A549 (cell line): ENCODE data around the gene ZNF597. TPM values are rescaled to one million over a fixed set of nuclear protein-coding genes. Genes with fewer than 3 reads are reported as not detected.
A peak's percentile ranks its signal among the peaks of the same experiment; 100 is the strongest.

Experiments
- ATAC-seq, 2 experiments: fragments of 200-7000 bp in 1 of 2; fragments of >200 bp in 1 of 2; cut with Nextera tagmentation in 1 of 2; cut with Tn5 transposase in 1 of 2; 3 replicates each; pipeline versions ENCODE4 v1.8.0 to v1.9.1; 2018 to 2020; ENCODE audit warnings: mild to moderate bottlenecking in 1 of 2, moderate library complexity in 1 of 2
- CTCF ChIA-PET: fragments of 300-600 bp; sonication (Branson Sonifier 250); formaldehyde crosslinking; extraction: SDS; loops from one replicate; lab custom pipeline; 2021; ENCODE audit warnings: antibody characterized with exemption, inconsistent platforms; lab: Yijun Ruan, JAX
- POLR2A ChIA-PET: fragments of 350-600 bp; formaldehyde crosslinking; extraction: SDS; loops from one replicate; lab custom pipeline; 2021; ENCODE audit warnings: antibody characterized with exemption, inconsistent platforms; lab: Yijun Ruan, JAX
- DNase-seq, 2 experiments: peaks; one replicate each; pipeline versions ENCODE4 v3.0.0 to v3.0.0-alpha.2; 2011 to 2016; ENCODE audit warnings: low read depth in 1 of 2, low spot score in 1 of 2
- FAIRE-seq: peaks from 2 replicates; lab custom pipeline; 2011; peaks lifted over from hg19 to GRCh38; lab: Jason Lieb, UNC
- H3K27ac ChIP-seq, 2 experiments: fragments of >200 bp; sonication (Bioruptor Twin); formaldehyde crosslinking; 3 replicates each; pipeline ENCODE4 v1.5.1; 2016 to 2017
- H3K4me1 ChIP-seq: fragments of >200 bp; sonication (Bioruptor Twin); formaldehyde crosslinking; 3 replicates; pipeline ENCODE4 v1.6.1; 2016
- H3K4me2 ChIP-seq: fragments of >200 bp; sonication (Bioruptor Twin); formaldehyde crosslinking; 3 replicates; pipeline ENCODE4 v1.6.1; 2016
- H3K4me3 ChIP-seq: fragments of >200 bp; sonication (Bioruptor Twin); formaldehyde crosslinking; 3 replicates; pipeline ENCODE4 v1.5.1; 2016
- H3K9me3 ChIP-seq: fragments of >200 bp; sonication (Bioruptor Twin); formaldehyde crosslinking; 3 replicates; pipeline ENCODE4 v1.6.1; 2016
- CBX2 ChIP-seq: fragments of 200-600 bp; sonication (generic); IDR thresholded peaks from 2 replicates; pipeline ENCODE4 v1.6.1; 2016; ENCODE audit warnings: low read depth, mild to moderate bottlenecking, borderline replicate concordance
- CHD4 ChIP-seq: fragments of 200-600 bp; sonication (generic); IDR thresholded peaks from 2 replicates; pipeline ENCODE4 v1.6.1; 2016; ENCODE audit warnings: antibody characterized with exemption, mild to moderate bottlenecking, borderline replicate concordance
- EHF ChIP-seq: fragments of 250-450 bp; sonication (Bioruptor Pico); IDR thresholded peaks from 2 replicates; pipeline ENCODE4 v1.5.0; 2020; ENCODE audit warnings: mild to moderate bottlenecking
- EHMT2 ChIP-seq: fragments of 200-600 bp; sonication (generic); IDR thresholded peaks from 2 replicates; pipeline ENCODE4 v1.6.1; 2016; ENCODE audit warnings: antibody characterized with exemption, low read depth, mild to moderate bottlenecking, moderate library complexity
- FOSB ChIP-seq: fragments of 250-450 bp; sonication (Bioruptor Pico); IDR thresholded peaks from 2 replicates; pipeline ENCODE4 v1.5.0; 2020; ENCODE audit warnings: mild to moderate bottlenecking, moderate library complexity
- FOSL2 ChIP-seq, 2 experiments: fragments of 450-650 bp in 1 of 2; fragments of >200 bp in 1 of 2; sonication (Bioruptor Twin) in 1 of 2; formaldehyde crosslinking; IDR thresholded peaks; 2 replicates each; pipeline versions ENCODE4 v1.5.0 to v1.6.1; 2016 to 2020; ENCODE audit warnings: mild to moderate bottlenecking in 1 of 2, moderate library complexity in 1 of 2
- FOXS1 ChIP-seq: fragments of 250-450 bp; sonication (Bioruptor Pico); IDR thresholded peaks from 2 replicates; pipeline ENCODE4 v1.5.0; 2020; ENCODE audit warnings: mild to moderate bottlenecking, moderate library complexity
- GATA3 ChIP-seq: IDR thresholded peaks from 2 replicates; pipeline ENCODE4 v1.6.1; 2012; ENCODE audit warnings: borderline replicate concordance
- HDAC2 ChIP-seq: fragments of 200-600 bp; sonication (generic); IDR thresholded peaks from 2 replicates; pipeline ENCODE4 v1.6.1; 2016
- HEYL ChIP-seq: fragments of 250-450 bp; sonication (Bioruptor Pico); IDR thresholded peaks from 2 replicates; pipeline ENCODE4 v1.8.0; 2021; ENCODE audit warnings: mild to moderate bottlenecking, moderate library complexity
- JUN ChIP-seq, 2 experiments: fragments of >200 bp; sonication (Bioruptor Twin); formaldehyde crosslinking; IDR thresholded peaks; 2 replicates in 1 of 2; 3 replicates in 1 of 2; pipeline ENCODE4 v1.6.1; 2016 to 2017
- KDM1A ChIP-seq: fragments of 200-600 bp; sonication (generic); IDR thresholded peaks from 2 replicates; pipeline ENCODE4 v1.6.1; 2016; ENCODE audit warnings: low read depth, mild to moderate bottlenecking
- MAFK ChIP-seq: fragments of 450-650 bp; IDR thresholded peaks from 2 replicates; pipeline ENCODE4 v1.6.1; 2014; ENCODE audit not compliant: partially characterized antibody
- MYC ChIP-seq: IDR thresholded peaks from 2 replicates; pipeline ENCODE4 v1.6.1; 2012; ENCODE audit warnings: mild to moderate bottlenecking, inconsistent platforms, low read length, improper control_type of control experiment, borderline replicate concordance
- POLR2A ChIP-seq: IDR thresholded peaks from 2 replicates; pipeline ENCODE4 v1.6.1; 2012; ENCODE audit warnings: mild to moderate bottlenecking, low read length
- POLR2AphosphoS2 ChIP-seq: conservative IDR thresholded peaks from 2 replicates; pipeline ENCODE4 v1.6.1; 2012; ENCODE audit warnings: low read length, improper control_type of control experiment, inconsistent platforms
- RARB ChIP-seq: fragments of 250-450 bp; sonication (Bioruptor Pico); IDR thresholded peaks from 2 replicates; pipeline ENCODE4 v1.8.0; 2021; ENCODE audit warnings: mild to moderate bottlenecking, moderate library complexity
- RCOR1 ChIP-seq: fragments of 150-350 bp; IDR thresholded peaks from 2 replicates; pipeline ENCODE4 v1.6.1; 2014; ENCODE audit warnings: antibody characterized with exemption, low read length, low read depth
- TP53 ChIP-seq: fragments of 250-450 bp; sonication (Bioruptor Pico); IDR thresholded peaks from 2 replicates; pipeline ENCODE4 v1.5.0; 2021; ENCODE audit warnings: mild to moderate bottlenecking, moderate library complexity
- ZC3H11A ChIP-seq: fragments of 450-650 bp; IDR thresholded peaks from 2 replicates; pipeline ENCODE4 v1.6.1; 2014; ENCODE audit warnings: antibody characterized with exemption, mild to moderate bottlenecking
- ZFP36 ChIP-seq: fragments of 450-650 bp; IDR thresholded peaks from 2 replicates; pipeline ENCODE4 v1.6.1; 2014; ENCODE audit warnings: borderline replicate concordance; ENCODE audit not compliant: partially characterized antibody
- WGBS: methylation state at CpG from one replicate; pipeline ENCODE4 v1.1.6; 2017; ENCODE audit errors: missing lambda C conversion rate; 5-methylcytosine and 5-hydroxymethylcytosine counted together
- polyA plus RNA-seq, 4 experiments: library from polyadenylated mRNA; depleted of rRNA in 3 of 4; stranded (reverse); fragments of >200 nt; fragmentation: RNase III in 1 of 4; extraction: RNeasy Plus Mini Kit Qiagen cat#74134 plus additional on column Dnase treatment in 1 of 4; gene quantifications; 2 replicates in 3 of 4; 3 replicates in 1 of 4; pipeline ENCODE4 v1.2.3, GENCODE V29; 2011 to 2017
- TF ChIP-seq, protein P1 (sequence below): fragments of 150-350 bp; IDR thresholded peaks from 2 replicates; pipeline ENCODE4 v1.6.1; 2014; ENCODE audit warnings: low read depth, mild to moderate bottlenecking, low read length
- TF ChIP-seq, protein P2 (sequence below): fragments of 250-450 bp; sonication (Bioruptor Pico); IDR thresholded peaks from 2 replicates; pipeline ENCODE4 v1.5.0; 2021; ENCODE audit warnings: mild to moderate bottlenecking, moderate library complexity, borderline replicate concordance
- TF ChIP-seq, protein P3 (sequence below): fragments of 200-600 bp; sonication (generic); IDR thresholded peaks from 2 replicates; pipeline ENCODE4 v1.6.1; 2016; ENCODE audit warnings: antibody characterized with exemption, mild to moderate bottlenecking, moderate library complexity
- TF ChIP-seq, protein P4 (sequence below): fragments of >200 bp; sonication (Bioruptor Twin); formaldehyde crosslinking; IDR thresholded peaks from 2 replicates; pipeline ENCODE4 v1.6.1; 2016
- TF ChIP-seq, protein P5 (sequence below): fragments of 450-650 bp; IDR thresholded peaks from 2 replicates; pipeline ENCODE4 v1.6.1; 2014; ENCODE audit warnings: antibody characterized with exemption
- TF ChIP-seq, protein P6 (sequence below): IDR thresholded peaks from 2 replicates; pipeline ENCODE4 v1.6.1; 2012

The ZNF597 gene
- polyA plus RNA-seq, 2 of the 4 experiments (the other 2 are of a cell fraction) = 1.1 to 1.9 TPM

DNA sequence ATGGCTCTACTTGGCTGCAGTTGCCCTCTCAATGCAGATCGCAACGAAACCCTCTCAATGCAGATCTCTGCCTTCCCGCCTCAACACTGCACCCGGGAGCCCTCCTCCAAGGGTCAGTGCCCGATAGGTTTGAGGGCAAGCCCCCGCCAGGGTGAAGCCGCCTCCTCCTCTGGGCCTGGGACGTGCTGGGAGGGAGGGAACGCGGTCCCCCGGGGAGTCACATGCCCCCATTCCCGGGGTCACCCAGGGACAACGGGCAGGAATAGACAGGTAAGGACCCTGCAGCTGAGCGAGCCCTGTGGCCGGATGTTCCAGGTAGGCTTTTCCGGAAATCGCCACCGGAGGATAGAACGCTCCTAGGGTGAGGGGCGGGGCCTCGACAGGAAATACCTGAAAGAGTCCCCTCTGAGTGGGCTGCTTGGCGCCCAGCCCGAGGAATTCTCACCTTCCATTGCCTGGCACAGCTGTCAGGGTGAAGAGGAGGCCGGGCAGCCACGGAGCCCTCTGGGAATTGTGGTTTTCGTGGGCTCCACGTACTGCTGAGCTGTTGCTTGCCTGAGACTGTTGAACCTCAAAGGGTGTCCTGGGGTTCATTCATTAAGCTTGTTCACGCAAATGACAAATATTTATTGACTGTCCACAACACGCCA, 29.4 kb downstream of the ZNF597 start:
- ChIA-PET POLR2A (no interaction called here), CTCF (interaction anchor here (1.0 kb wide), 1 partner anchor 12 kb away, joined by 3 read pairs; no protein-coding TSS in a partner anchor)
- H3K9me3 ChIP-seq = peaks cover 94% of the 10 kb centered on the region
- no peaks in the 10 kb centered on the region for H3K4me1 ChIP-seq
- H3K27ac ChIP-seq = no peak overlapping the region
- no peak for DNase-seq
- no peak overlapping the region for H3K4me3 ChIP-seq
- WGBS = 71% methylated on average over 22 of the region's 29 CpGs
- H3K4me2 ChIP-seq = no peak overlapping the region
- TF ChIP-seq POLR2AphosphoS2 = no peak
- no peak for TF ChIP-seq ZC3H11A
- no peak for TF ChIP-seq EHMT2
- no peak for TF ChIP-seq ZFP36
- TF ChIP-seq RARB (CRISPR knock-in tag) = no peak
- TF ChIP-seq MYC = no peak
- TF ChIP-seq, protein P1, sequence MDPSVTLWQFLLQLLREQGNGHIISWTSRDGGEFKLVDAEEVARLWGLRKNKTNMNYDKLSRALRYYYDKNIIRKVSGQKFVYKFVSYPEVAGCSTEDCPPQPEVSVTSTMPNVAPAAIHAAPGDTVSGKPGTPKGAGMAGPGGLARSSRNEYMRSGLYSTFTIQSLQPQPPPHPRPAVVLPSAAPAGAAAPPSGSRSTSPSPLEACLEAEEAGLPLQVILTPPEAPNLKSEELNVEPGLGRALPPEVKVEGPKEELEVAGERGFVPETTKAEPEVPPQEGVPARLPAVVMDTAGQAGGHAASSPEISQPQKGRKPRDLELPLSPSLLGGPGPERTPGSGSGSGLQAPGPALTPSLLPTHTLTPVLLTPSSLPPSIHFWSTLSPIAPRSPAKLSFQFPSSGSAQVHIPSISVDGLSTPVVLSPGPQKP = no peak
- TF ChIP-seq CHD4 = no peak
- TF ChIP-seq MAFK = no peak
- TF ChIP-seq RCOR1 = no peak
- TF ChIP-seq, protein P2, sequence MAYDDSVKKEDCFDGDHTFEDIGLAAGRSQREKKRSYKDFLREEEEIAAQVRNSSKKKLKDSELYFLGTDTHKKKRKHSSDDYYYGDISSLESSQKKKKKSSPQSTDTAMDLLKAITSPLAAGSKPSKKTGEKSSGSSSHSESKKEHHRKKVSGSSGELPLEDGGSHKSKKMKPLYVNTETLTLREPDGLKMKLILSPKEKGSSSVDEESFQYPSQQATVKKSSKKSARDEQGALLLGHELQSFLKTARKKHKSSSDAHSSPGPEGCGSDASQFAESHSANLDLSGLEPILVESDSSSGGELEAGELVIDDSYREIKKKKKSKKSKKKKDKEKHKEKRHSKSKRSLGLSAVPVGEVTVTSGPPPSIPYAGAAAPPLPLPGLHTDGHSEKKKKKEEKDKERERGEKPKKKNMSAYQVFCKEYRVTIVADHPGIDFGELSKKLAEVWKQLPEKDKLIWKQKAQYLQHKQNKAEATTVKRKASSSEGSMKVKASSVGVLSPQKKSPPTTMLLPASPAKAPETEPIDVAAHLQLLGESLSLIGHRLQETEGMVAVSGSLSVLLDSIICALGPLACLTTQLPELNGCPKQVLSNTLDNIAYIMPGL (CRISPR knock-in tag) = no peak
- TF ChIP-seq, protein P3, sequence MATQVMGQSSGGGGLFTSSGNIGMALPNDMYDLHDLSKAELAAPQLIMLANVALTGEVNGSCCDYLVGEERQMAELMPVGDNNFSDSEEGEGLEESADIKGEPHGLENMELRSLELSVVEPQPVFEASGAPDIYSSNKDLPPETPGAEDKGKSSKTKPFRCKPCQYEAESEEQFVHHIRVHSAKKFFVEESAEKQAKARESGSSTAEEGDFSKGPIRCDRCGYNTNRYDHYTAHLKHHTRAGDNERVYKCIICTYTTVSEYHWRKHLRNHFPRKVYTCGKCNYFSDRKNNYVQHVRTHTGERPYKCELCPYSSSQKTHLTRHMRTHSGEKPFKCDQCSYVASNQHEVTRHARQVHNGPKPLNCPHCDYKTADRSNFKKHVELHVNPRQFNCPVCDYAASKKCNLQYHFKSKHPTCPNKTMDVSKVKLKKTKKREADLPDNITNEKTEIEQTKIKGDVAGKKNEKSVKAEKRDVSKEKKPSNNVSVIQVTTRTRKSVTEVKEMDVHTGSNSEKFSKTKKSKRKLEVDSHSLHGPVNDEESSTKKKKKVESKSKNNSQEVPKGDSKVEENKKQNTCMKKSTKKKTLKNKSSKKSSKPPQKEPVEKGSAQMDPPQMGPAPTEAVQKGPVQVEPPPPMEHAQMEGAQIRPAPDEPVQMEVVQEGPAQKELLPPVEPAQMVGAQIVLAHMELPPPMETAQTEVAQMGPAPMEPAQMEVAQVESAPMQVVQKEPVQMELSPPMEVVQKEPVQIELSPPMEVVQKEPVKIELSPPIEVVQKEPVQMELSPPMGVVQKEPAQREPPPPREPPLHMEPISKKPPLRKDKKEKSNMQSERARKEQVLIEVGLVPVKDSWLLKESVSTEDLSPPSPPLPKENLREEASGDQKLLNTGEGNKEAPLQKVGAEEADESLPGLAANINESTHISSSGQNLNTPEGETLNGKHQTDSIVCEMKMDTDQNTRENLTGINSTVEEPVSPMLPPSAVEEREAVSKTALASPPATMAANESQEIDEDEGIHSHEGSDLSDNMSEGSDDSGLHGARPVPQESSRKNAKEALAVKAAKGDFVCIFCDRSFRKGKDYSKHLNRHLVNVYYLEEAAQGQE = no peak
- TF ChIP-seq, protein P4, sequence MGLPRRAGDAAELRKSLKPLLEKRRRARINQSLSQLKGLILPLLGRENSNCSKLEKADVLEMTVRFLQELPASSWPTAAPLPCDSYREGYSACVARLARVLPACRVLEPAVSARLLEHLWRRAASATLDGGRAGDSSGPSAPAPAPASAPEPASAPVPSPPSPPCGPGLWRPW = no peak
- no peak for TF ChIP-seq GATA3
- no peak for TF ChIP-seq POLR2A
- TF ChIP-seq CBX2 = no peak
- TF ChIP-seq FOSL2 (IDR thresholded peaks at IDR 0.05) = no peak
- TF ChIP-seq FOSL2 (CRISPR knock-in tag; IDR thresholded peaks at IDR 0.05) = no peak
- FAIRE-seq = no peak
- ATAC-seq = no peak; a peak in 1 of 6 replicates

DNA sequence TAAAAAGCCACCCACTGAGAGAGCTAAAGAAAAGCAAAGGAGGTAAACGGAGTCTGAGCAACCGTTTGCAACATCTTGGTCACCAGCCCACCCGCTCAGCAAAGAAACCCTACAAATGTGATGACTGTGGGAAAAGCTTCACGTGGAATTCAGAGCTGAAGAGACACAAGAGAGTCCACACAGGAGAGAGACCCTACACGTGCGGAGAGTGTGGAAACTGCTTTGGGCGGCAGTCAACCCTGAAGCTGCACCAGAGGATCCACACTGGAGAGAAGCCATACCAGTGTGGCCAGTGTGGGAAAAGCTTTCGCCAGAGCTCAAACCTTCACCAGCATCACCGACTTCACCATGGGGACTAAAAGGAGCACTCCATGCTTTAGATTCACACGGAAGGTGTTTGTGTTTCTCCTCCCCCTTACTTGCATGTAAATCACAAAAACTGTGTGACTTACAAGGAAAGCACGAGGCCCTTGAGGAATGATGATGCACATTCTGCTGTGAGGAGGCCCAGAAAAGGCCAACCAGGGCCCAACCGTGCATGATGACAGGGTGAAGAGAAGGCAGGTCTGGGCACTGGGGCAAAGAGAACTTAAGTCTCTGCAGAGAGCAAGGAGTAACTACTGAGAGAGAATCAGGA, 34.6 kb downstream of the ZNF597 start:
- ChIA-PET CTCF (interaction anchor here (0.7 to 1.3 kb wide), 3 partner anchors 10 to 92 kb away, joined by 3 to 4 read pairs (median 3); partner anchors contain the start of gene OR2C1), POLR2A (no interaction called here)
- no peak for FAIRE-seq
- ATAC-seq = no peak
- Histone ChIP-seq H3K4me1 (no peaks in the 10 kb centered on the region), H3K27ac (no peak overlapping the region), H3K9me3 (peaks cover 99% of the 10 kb centered on the region), H3K4me2 (no peak overlapping the region), H3K4me3 (no peak overlapping the region)
- DNase-seq = no peak
- 85% methylated on average over 12 of the region's 12 CpGs for WGBS
- TF ChIP-seq, protein P5, sequence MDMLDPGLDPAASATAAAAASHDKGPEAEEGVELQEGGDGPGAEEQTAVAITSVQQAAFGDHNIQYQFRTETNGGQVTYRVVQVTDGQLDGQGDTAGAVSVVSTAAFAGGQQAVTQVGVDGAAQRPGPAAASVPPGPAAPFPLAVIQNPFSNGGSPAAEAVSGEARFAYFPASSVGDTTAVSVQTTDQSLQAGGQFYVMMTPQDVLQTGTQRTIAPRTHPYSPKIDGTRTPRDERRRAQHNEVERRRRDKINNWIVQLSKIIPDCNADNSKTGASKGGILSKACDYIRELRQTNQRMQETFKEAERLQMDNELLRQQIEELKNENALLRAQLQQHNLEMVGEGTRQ = no peak
- TF ChIP-seq JUN (IDR thresholded peaks at IDR 0.05) = 0 out of 5 replicates have a peak, but pooled peaks of 1 of the 2 experiments have one; percentile 24
- no peak for TF ChIP-seq ZFP36
- TF ChIP-seq POLR2A = no peak
- no peak for TF ChIP-seq POLR2AphosphoS2
- no peak for TF ChIP-seq TP53 (CRISPR knock-in tag)
- TF ChIP-seq MAFK = peak; percentile 55
- TF ChIP-seq FOXS1 = no peak
- TF ChIP-seq HEYL (CRISPR knock-in tag) = no peak
- TF ChIP-seq EHF = no peak
- TF ChIP-seq HDAC2 = no peak
- no peak for TF ChIP-seq FOSB
- TF ChIP-seq KDM1A = peak; percentile 86; the same call in 1 of the 2 replicates
- TF ChIP-seq, protein P6, sequence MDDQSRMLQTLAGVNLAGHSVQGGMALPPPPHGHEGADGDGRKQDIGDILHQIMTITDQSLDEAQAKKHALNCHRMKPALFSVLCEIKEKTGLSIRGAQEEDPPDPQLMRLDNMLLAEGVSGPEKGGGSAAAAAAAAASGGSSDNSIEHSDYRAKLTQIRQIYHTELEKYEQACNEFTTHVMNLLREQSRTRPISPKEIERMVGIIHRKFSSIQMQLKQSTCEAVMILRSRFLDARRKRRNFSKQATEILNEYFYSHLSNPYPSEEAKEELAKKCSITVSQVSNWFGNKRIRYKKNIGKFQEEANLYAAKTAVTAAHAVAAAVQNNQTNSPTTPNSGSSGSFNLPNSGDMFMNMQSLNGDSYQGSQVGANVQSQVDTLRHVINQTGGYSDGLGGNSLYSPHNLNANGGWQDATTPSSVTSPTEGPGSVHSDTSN = no peak
